GM21423 (cell line): ENCODE data around the gene DEPDC7.
"Not testable (repeated sequence)": the region's sequence is repeated elsewhere in the genome, so short reads cannot be mapped to it uniquely, and the experiment has no call there.

Experiments
- ATAC-seq: cut with Tn5 transposase; IDR thresholded peaks from one replicate; pipeline ENCODE4 v1.9.1; 2021; ENCODE audit warnings: mild to moderate bottlenecking, moderate library complexity; ENCODE audit not compliant: unreplicated experiment

The DEPDC7 gene

DNA sequence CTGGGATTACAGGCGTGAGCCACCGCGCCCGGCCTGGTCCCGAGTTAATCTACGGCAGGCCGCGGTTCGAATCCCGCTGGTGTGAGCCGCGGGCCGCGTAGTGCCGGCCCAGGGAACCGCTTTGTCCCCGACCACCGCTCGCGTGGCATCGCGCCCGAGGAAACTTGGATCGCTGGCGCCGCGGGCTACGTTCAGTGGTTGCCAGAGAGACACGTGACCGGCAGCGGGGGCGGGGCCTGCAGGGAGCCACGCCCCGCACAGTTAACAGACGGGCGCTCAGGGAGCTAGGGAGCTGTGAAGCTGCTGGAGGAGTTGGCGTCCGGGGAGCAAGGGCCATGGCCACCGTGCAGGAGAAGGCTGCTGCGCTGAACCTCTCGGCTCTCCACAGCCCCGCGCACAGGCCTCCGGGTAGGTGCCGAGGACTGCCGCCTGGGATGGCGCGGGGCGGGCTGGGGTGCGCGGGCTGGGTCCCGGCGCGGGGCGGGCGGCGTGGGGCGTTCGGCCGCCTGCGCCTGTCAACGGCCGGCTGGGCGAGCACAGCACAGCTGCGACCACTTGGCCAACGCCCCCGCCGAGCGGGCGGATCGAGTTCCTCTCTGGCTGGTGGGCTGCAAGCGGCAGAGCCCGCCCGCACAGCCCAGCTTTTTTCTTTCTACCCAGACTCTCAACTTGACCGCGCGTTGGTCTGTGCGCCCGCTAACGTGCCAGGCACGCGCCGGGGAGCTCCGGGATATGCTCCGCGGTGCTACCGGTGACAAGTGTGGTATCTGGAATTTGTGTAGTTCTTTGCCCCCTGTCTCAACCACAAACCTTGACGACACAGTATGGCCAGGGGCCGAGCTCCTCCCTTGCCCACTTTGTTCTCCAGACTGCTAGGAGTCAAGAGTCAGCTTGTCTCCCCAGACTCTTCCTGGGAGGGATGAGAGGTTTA lies at the start of gene DEPDC7:
Gene DEPDC7 (plus strand): TSS at position 258 of the 931 bp plus-strand sequence. CDS start 78 bp downstream, at position 336.
- peak; percentile 77 for ATAC-seq

DNA sequence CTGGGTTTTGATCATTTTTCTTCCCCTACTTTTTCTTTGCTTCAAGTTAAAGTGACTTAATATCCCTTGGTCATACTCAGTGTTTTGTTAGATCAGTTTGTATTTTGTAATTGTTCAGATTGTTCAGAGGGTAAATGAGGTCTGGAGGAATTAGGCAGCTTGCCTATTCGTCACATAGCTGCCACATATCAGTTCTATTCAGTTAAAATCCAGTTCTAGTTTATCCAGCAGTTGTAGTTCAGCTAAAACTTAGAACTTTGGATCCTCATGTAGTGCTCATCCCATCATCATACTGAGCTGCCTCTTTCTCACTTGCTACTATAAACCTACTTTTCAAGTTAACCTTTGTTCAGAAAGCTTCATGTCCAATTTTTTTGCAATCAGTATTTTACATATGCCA lies 47.1 kb upstream of the DEPDC7 start:
- no peak for ATAC-seq

DNA sequence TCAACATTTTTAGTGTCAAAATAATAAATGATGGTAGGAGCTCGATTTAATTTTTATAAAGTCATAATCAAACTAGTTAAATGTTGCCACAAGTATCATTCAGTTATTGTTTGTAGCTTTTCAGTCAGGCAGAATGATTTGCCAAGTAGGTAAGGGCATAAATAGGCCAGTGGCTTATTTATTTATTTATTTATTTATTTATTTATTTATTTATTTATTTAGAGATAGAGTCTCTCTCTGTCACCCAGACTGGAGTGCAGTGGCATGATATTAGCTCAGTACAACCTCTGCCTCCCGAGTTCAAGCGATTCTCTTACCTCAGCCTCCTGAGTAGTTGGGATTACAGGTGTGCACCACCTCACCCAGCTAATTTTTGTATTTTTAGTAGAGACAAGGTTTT lies 43.4 kb upstream of the DEPDC7 start:
- not testable (repeated sequence) for ATAC-seq

DNA sequence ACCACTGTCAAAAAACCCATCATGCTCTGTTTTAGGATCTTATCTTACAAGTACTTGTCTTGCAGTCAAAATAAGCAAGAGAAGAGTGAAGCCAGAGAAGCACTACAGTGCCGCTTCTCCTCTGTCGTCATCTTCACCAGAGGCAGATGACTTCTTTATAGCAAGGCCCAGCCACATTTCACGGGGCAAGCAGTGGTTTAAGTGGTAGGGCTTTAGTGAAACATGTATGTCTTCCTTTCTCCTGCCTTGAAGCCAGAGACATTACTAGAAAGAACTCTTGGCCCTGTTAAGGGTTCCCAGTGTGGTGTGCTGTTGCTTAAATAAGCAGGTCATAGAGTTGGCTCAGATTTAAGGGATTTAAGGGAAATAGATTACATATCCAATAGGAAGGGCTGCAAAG lies 42.9 kb upstream of the DEPDC7 start:
- ATAC-seq: no peak

DNA sequence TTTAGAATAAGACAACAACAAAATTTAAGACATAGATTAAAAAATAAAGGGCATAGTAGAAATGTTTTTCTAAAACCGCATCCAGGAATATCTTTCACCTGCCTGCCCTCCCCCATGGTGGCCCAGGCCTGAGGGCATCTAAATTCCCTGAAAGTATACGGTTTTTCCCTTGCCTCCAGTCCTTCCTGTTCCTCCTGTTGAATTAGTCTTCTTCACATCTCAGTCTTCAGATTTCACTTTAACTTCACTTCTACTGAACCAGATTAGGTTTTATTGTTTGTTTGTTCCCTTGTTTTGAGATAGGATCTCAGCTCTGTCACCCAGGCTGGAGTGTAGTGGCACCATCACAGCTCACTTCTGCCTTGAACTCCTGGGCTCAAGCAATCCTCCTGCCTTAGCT lies 33.1 kb upstream of the DEPDC7 start:
- no peak for ATAC-seq

DNA sequence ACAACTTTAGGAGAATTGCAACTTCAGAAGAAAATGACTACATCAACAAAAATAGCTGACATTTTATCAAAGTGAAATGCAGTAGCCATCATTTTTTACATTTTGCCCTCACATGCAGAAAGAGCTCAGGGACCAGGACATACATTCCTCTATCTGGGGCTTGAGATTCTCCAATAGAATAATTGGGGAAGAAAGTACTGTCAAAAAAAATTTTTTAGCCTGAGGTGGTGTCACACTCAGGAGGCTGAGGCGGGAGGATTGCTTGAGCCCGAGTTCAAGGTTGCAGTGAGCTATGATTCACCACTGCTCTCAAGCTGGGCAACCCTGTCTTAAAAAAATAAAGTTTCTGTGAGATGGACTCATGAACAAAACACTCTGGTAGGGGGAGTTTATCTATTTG lies 32.2 kb upstream of the DEPDC7 start:
- ATAC-seq: no peak

DNA sequence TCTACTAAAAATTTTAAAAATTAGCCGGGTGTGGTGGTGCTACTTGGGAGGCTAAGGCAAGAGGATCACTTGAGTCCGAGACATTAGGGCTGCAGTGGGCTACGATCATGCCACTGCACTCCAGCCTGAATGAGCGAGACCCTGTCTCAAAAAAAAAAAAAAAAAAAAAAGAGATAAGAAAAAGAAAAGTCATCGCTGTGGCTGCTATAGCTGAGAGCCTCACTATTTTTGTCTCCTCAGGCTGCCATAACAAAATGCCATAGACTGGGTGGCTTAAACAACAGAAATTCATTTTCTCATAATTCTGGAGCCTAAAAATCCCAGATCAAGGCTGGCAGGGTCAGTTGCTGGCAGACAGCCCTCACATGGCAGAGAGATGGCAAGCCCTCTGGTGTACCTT lies 30.1 kb upstream of the DEPDC7 start:
- ATAC-seq: no peak

DNA sequence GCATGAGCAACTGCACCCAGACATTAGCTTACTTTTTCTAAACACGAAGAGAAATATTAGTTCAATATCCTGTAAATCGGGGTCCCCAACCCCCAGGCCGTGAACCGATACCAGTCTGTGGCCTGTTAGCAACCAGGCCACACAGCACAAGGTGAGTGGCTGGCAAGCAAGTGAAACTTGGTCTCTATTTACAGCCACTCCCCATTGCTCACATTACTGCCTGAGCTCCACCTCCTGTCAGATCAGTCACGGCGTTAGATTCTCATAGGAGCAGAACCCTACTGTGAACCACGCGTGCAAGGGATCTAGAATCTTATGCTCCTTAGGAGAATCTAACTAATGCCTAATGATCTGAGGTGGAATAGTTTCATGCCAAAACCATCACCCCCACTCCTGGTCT lies 27.8 kb upstream of the DEPDC7 start:
- no peak for ATAC-seq

DNA sequence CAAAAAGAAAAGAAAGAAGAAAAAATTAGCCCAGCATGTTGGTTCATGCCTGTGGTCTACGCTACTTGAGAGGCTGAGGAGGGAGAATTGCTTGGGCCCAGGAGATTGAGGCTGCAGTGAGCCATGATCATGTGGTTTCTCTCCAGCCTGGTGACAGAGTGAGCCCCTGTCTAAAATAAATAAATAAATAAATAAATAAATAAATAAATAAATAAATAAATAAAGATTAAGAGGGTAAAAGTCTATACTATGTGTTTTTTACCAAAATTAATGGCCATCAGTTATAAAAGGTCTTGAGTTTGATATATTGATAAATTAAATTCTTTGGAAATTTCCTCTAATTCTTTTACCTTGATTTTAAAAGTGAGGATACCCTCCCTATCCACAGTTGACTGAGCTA lies 25.2 kb upstream of the DEPDC7 start:
- no peak for ATAC-seq

DNA sequence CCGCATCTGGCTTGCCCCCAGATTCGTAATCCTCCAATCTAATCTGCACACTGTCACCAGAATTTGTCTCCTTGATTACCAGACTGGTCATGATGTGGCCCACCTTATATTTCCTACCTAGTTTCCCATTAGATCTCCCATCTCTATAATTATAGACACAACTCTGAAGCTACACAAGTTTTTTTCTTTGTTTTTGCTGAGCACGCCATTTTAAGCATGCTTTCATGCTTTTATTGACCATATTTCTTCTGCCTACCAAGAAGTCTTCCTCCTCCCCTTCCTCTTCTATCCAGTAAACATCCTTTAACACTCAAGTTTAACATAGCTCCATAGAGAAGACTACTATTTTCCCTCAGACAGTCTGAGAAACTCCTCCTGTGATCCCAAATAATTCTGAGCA lies 24.3 kb upstream of the DEPDC7 start:
- ATAC-seq: no peak

DNA sequence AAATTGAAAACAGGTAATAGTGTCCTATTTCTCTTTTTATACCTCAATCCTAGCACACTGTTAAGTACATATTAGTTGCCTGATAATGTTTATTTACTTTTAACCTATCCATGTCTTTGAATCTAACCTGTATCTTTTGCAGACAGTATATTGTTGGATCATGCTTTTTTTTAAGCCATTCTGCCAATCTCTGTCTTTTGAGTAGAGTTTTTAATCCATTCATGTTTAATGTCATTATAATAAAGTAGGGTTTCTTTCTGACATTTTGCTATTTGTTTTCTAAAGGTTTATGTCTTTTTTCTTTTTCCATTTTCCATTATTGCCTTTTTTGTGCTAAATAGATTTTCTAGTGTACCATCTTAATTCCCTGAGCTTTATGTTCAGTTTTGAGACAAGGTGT lies 23.8 kb upstream of the DEPDC7 start:
- no peak for ATAC-seq

DNA sequence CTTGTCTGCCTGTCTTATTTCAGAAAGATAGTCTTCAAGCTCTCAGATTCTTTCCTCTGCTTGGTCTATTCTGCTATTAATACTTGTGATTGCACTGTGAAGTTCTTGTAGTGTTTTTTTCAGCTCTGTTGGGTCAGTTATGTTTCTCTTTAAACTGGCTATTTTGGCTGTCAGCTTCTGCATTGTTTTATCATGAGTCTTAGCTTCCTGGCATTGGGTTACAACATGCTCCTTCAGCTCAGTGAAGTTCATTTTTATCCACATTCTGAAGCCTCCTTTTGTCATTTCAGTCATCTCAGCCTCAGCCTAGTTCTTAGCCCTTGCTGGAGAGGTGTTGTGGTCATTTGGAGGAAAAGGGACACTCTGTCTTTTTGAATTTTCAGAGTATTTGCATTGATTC lies 15.5 kb upstream of the DEPDC7 start:
- no peak for ATAC-seq

DNA sequence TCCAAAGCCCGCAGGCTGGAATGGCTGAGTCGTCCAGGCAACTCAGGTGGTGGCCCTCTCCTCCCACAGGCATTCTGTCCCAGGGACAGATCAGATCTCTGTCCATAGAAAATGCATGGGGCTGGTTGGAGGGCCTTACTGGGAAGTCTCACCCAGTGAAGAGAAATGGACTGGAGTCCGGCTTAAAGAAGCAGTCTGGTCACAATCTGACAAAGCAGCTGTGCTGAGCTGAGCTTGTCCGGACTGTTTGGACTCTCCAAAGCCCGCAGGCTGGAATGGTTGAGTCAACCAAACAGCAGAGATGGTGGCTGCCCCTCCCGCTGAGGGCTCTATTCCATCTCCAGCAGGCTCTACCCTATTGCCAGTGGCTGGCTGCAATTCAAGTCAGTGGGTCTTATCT lies 14.4 kb upstream of the DEPDC7 start:
- no peak for ATAC-seq

DNA sequence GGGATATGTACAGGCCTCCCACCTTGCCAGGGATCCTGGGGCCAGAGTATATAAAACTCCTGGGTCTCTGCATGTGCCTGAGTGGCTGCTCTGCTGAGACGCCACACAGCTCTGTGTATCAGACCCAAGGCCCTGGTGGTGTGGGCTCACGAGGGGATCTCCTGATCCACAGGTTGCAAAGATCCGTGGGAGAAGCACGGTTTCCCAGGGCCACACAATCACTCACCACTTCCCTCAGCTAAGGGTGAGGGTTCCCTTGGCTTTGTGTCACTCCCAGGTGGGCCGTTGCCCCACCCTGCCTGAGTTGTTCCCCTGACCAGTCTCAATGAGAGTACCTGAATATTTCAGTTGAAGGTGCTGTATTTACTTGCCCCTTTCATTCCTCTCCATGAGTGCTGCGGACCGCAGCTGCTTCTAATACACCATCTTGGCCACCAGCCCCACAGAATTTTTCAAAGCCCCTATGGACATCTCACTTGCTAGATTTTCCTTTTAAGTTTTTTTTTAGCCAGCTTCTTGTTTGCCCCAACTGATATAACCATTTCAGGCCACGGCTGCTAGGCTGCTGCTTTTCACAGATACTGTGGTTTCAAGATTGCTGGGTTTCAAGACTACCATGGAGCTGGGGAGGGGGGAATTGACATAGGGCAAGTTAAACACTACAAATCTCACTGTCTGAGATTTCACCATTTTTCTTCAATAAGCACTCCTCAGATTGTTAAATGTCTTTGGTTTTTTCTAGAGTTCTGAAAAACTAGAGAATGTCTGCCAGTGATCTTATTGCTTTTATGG lies 13.7 kb upstream of the DEPDC7 start:
- ATAC-seq: no peak

DNA sequence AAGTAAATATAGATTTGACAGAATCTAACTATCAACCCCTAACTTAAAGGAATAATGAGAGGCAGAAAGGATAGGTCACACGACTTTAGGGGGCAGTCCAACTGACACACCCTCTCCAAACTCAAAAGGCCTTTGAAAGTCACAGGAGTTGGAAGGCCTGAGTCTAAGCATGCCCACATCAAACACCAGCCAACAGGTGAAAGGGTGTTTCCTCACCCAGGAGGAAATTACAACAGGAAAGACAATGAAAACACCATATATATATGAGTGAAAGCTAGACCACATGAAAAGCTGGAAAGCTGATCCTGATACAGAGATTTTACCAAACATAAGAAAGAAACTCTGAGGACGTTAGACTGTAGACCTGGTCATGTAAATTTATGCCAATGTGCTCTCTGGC lies 10.5 kb upstream of the DEPDC7 start:
- no peak for ATAC-seq

DNA sequence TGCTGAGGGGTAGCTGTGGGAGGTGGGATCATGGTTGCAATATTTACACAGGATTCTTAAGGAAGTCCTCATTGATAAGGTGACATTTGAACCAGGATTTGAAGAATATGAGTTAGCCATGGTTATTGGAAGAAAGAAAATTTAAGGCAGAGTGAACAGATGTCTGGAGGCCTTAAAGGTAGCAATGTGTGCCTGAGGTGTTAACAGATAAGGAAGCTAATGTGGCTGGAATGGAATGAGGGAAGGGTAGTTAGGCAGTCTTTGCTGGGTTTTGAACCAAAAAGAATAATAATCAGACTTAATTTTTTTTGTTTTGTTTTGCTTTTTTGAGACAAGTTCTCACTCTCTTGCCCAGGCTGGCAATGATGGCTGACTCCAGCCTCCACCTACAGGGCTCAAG lies 9.7 kb upstream of the DEPDC7 start:
- ATAC-seq: no peak

DNA sequence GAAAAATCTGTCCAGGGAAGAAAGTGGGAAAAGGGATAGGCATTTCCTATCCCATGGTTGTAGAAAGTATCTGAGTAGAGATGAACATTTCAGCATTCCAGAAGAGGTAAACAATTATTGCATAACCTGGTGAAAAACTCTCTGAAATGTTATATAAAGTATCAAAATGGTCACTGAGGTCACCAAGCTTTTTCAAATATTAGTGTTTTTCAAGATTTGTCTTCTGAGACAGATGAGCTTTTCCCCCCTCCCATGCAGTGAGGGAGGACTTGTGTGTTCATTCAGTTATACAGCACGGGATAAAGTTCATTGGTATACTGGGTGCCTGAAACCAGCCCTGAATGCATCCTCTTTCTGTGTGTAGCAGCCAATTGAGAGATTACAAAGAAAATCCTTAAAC lies 1.9 kb upstream of the DEPDC7 start:
- ATAC-seq: no peak

DNA sequence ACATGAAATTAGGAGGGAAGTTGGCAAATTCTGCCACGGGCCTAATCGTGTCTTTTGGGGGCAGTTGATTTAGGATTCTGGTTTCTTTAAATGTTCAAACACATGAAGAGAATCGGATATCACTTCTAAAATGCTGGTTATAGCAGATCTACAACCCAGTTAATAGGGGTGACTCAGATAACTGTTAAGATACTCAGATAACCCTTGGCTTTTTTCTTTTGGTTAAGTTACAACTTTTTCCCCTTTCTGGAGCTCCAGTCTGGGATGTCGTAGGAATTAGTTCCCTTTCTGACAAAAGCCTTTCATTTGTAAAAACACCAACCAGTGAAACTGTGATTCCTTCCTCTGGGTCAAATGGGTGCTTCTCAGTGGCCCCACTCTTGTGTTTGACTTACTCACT lies 976 bp downstream of the DEPDC7 start:
- no peak for ATAC-seq

DNA sequence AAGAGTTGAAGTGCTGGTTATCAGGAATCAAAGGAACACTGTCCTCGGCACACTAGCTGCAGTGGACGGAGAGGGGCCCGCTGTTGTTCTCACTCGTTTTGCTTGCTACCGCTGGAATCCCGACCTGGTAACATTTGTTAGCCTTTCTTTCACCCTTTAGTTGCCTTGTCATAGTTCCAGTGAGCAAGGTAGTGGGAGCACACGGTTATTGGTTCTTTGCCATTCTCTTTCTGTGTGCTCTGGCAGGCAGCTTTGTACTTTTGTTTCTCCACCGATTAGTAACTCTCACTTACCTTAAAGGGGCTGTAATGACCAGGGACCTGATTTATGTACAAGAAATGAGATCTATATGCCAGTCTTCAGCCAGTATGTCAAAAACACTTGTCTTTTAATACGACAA lies 1.8 kb downstream of the DEPDC7 start:
- ATAC-seq: no peak

DNA sequence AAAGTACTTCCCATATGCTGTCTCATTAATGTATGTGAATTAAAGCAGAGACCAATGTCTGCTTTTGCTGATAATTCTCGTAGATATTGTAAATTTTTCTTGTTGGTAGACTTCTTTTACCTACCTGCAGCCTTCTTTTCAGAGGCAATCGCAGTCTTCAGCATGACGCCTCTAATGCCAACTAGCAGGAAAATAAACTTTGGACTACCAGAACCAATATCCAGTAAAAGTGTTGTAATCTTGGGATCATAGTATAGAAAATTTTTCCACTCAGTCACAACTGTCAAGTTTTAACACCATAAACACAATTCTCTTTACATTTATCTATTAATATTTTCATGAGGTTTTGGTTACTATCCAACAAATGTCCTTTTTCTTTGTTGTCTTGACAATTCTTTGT lies 2.3 kb downstream of the DEPDC7 start:
- no peak for ATAC-seq

DNA sequence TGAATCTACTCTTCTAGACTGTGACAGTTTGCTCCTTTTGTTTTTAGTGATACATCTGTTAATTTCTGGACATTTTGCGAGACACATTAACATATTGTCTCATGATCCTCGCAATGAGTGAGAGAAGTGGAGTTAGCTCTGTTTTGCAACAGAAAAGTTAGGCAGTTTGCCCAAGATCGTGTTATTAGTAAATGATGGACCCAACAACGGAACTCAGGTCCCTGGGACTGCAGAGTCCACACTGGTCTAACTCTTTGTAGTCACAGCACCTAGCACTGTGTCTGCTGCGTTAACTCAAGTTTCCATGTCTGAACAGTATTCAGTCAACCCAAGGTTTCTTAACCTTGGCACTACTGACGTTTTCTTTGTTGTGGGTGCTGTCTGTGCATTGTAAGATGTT lies 3.2 kb downstream of the DEPDC7 start:
- no peak for ATAC-seq

DNA sequence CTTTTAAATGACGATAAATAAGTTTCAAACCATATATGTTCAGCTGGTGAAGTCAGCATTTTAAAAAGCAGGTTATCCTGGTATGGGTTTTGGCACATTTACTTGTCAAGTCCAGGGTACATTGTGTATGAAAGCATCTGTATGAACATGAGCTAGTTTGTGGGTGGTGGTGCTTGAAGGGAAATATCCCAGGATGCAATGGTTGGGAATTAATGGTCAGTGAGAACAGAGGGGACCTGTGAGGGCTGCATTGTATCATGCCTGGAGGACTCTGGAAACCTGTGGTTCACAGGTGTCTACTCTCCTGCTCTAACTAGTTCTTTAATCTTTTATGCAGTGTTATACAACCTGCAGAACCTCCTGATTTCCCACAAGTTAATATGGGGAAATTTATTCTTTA lies 5.8 kb downstream of the DEPDC7 start:
- no peak for ATAC-seq
